Measurements from ENCODE around the gene NOL9. TPM values are rescaled to one million over a fixed set of nuclear protein-coding genes. Genes with fewer than 3 reads are reported as not detected.
A peak's percentile ranks its signal among the peaks of the same experiment; 100 is the strongest.

The NOL9 gene
- total and polyA plus RNA-seq, 9 of the 15 experiments (the other 6 are each of a cell fraction or from before 2014, with no cell fraction given): 5.6 to 76.5 (median 47.3) TPM

GRCh38 chr1:6603238-6603914 is 49.1 kb upstream of the NOL9 start (continued):
- TF ChIP-seq TAF1 (IDR thresholded peaks at IDR 0.05; ENCODE audit: control insufficient read depth, extremely low read depth, insufficient read depth, low read length, severe bottlenecking) (peak; percentile 37), NFATC3 (IDR thresholded peaks at IDR 0.05) (no peak), NR3C1 (CRISPR knock-in tag; IDR thresholded peaks at IDR 0.05) (no peak), PHF8 (IDR thresholded peaks at IDR 0.05; ENCODE audit: borderline replicate concordance, low read length) (peak; percentile 44; the same call in 1 of the 2 replicates), ATF7 (IDR thresholded peaks at IDR 0.05) (peak; percentile 64; the same call in 1 of the 2 replicates), ZNF232 (CRISPR knock-in tag; IDR thresholded peaks at IDR 0.05) (no peak)
- TF ChIP-seq, protein P1, sequence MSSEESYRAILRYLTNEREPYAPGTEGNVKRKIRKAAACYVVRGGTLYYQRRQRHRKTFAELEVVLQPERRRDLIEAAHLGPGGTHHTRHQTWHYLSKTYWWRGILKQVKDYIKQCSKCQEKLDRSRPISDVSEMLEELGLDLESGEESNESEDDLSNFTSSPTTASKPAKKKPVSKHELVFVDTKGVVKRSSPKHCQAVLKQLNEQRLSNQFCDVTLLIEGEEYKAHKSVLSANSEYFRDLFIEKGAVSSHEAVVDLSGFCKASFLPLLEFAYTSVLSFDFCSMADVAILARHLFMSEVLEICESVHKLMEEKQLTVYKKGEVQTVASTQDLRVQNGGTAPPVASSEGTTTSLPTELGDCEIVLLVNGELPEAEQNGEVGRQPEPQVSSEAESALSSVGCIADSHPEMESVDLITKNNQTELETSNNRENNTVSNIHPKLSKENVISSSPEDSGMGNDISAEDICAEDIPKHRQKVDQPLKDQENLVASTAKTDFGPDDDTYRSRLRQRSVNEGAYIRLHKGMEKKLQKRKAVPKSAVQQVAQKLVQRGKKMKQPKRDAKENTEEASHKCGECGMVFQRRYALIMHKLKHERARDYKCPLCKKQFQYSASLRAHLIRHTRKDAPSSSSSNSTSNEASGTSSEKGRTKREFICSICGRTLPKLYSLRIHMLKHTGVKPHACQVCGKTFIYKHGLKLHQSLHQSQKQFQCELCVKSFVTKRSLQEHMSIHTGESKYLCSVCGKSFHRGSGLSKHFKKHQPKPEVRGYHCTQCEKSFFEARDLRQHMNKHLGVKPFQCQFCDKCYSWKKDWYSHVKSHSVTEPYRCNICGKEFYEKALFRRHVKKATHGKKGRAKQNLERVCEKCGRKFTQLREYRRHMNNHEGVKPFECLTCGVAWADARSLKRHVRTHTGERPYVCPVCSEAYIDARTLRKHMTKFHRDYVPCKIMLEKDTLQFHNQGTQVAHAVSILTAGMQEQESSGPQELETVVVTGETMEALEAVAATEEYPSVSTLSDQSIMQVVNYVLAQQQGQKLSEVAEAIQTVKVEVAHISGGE (CRISPR knock-in tag; IDR thresholded peaks at IDR 0.05): no peak
- TF ChIP-seq, protein P2, sequence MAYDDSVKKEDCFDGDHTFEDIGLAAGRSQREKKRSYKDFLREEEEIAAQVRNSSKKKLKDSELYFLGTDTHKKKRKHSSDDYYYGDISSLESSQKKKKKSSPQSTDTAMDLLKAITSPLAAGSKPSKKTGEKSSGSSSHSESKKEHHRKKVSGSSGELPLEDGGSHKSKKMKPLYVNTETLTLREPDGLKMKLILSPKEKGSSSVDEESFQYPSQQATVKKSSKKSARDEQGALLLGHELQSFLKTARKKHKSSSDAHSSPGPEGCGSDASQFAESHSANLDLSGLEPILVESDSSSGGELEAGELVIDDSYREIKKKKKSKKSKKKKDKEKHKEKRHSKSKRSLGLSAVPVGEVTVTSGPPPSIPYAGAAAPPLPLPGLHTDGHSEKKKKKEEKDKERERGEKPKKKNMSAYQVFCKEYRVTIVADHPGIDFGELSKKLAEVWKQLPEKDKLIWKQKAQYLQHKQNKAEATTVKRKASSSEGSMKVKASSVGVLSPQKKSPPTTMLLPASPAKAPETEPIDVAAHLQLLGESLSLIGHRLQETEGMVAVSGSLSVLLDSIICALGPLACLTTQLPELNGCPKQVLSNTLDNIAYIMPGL (CRISPR knock-in tag; IDR thresholded peaks at IDR 0.05): no peak
- TF ChIP-seq, protein P3, sequence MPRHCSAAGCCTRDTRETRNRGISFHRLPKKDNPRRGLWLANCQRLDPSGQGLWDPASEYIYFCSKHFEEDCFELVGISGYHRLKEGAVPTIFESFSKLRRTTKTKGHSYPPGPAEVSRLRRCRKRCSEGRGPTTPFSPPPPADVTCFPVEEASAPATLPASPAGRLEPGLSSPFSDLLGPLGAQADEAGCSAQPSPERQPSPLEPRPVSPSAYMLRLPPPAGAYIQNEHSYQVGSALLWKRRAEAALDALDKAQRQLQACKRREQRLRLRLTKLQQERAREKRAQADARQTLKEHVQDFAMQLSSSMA (CRISPR knock-in tag; IDR thresholded peaks at IDR 0.05): no peak
- TF ChIP-seq, protein P4, sequence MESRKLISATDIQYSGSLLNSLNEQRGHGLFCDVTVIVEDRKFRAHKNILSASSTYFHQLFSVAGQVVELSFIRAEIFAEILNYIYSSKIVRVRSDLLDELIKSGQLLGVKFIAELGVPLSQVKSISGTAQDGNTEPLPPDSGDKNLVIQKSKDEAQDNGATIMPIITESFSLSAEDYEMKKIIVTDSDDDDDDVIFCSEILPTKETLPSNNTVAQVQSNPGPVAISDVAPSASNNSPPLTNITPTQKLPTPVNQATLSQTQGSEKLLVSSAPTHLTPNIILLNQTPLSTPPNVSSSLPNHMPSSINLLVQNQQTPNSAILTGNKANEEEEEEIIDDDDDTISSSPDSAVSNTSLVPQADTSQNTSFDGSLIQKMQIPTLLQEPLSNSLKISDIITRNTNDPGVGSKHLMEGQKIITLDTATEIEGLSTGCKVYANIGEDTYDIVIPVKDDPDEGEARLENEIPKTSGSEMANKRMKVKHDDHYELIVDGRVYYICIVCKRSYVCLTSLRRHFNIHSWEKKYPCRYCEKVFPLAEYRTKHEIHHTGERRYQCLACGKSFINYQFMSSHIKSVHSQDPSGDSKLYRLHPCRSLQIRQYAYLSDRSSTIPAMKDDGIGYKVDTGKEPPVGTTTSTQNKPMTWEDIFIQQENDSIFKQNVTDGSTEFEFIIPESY (CRISPR knock-in tag; IDR thresholded peaks at IDR 0.05): no peak
